GM18868 (cell line): ENCODE measurements around the gene EIF3A.
"Not testable (repeated sequence)": the region's sequence is repeated elsewhere in the genome, so short reads cannot be mapped to it uniquely, and the experiment has no call there.

Experiments used
- ATAC-seq: cut with Tn5 transposase; IDR thresholded peaks from one replicate; pipeline ENCODE4 v1.9.1; 2021; ENCODE audit warnings: mild to moderate bottlenecking, moderate library complexity; ENCODE audit not compliant: unreplicated experiment

EIF3A gene

DNA sequence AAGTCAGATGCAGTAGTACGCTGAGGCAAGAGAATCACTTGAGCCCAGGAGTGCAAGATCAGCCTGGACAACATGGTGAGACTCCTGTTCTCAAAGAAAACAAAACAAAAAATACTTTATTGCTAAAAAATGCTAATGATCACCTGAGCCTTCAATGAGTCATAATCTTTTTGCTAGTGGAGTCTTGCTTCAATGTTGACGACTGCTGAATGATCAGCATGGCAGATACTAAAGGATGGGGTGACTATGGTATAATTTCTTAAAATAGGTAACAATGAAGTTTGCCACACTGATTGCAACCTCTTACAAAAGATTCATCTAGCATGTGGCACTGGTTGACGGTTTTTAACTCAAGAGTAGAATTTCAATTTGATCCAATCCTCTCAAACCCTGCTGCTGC is 28.8 kb downstream of the EIF3A start:
- ATAC-seq, result no peak

DNA sequence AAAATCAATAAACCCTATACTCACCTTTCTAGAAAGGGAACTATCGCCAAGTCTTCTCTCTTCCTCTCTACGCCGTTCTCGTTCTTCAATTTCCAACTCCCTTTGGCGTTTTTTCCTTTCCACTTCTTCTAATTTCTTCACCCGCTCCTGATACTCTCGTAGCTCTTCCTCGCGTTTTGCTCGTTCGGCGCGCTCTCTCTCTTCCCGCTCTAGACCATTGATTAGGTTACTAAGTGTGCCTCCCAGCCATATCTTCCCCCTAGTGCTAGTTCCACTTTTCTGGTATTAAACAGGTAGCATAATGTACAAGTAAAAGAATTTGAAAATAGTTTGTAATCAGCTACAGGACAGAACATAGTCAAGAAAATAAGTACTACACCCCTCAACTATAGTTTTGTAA is 30.8 kb downstream of the EIF3A start:
- ATAC-seq, result no peak

- ATAC-seq, result no peak
Observed at GRCh38 chr10:119049361-119049760, 31.3 kb downstream of the EIF3A start.

DNA sequence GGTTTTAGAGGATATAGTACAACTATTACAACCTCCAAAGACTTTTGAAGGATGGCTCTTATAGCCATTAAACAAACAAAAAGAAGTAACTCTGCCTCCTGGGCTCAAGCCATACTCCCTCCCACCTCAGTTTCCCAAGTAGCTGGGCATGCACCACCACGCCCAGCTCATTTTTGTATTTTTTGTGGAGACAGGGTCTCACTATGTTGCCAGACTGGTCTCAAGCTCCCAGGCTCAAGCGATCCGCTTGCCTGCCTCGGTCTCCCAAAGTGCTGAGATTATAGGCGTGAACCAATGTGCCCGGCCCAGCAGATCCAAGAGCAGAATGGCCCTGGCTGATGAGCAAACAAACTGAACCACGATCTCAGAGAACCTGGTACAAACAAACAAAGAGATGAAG is 35.1 kb downstream of the EIF3A start:
- ATAC-seq, result no peak

- ATAC-seq, result no peak
Observed at GRCh38 chr10:119042169-119042568, 38.4 kb downstream of the EIF3A start.

- ATAC-seq, result no peak
Observed at GRCh38 chr10:119041326-119041725, 39.3 kb downstream of the EIF3A start.

- no peak for ATAC-seq
Observed at GRCh38 chr10:119039161-119039560, 41.5 kb downstream of the EIF3A start.

DNA sequence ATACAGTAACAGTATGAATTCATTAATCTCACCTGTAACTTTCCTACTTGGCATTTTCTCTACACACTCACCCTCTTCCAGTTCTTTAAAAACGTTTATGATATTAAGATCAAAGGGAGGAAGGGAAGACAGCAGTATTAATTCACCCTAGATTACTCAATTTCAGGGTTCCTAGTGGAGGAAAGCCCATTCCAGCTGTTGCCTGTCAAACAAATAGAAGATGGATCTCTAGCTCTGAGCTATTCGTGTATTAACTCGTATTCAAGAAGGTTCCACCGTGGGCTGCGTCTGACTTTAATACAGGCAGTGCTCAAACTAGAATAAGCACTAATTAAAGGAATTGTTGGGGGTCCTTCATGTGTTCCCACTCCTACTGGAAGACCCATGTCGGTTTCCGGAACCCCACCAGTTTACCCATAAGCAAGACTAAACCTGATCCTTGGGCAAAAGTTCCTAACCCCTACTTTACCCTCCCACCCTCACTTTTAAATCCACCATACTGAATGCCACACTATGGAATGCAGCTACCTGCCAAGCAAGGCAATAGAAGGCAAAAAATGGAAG is 49.0 kb downstream of the EIF3A start:
- ATAC-seq, result no peak

- ATAC-seq, result peak; percentile 67
Observed at GRCh38 chr10:119030421-119031250, 50.0 kb downstream of the EIF3A start.

- peak; percentile 17 for ATAC-seq
Observed at GRCh38 chr10:119029613-119030420, 50.8 kb downstream of the EIF3A start, which contains the start of gene NANOS1. NANOS1 (plus strand) TSS chr10:119029714; CDS start chr10:119029802, 88 bp downstream.

- peak; percentile 59 for ATAC-seq
Observed at GRCh38 chr10:119028900-119029612, 51.6 kb downstream of the EIF3A start.

DNA sequence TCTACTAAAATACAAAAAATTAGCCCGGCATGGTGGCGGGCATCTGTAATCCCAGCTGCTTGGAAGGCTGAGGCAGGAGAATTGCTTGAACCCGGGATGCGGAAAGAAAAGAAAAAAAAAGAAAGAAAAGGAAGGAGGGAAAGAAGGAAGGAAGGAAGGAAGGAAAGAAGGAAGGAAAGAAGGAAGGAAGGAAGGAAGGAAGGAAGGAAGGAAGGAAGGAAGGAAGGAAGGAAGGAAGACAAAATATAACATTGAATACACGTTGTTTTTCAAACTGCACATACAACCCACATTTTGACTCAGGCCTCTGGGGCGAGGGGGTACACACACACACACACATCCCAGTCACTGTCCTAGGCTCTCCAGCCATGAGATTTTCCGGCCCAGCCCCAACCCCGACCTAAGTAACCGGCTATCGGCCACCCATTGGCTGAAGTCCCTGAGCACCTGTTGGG is 52.1 kb downstream of the EIF3A start:
- not testable (repeated sequence) for ATAC-seq

DNA sequence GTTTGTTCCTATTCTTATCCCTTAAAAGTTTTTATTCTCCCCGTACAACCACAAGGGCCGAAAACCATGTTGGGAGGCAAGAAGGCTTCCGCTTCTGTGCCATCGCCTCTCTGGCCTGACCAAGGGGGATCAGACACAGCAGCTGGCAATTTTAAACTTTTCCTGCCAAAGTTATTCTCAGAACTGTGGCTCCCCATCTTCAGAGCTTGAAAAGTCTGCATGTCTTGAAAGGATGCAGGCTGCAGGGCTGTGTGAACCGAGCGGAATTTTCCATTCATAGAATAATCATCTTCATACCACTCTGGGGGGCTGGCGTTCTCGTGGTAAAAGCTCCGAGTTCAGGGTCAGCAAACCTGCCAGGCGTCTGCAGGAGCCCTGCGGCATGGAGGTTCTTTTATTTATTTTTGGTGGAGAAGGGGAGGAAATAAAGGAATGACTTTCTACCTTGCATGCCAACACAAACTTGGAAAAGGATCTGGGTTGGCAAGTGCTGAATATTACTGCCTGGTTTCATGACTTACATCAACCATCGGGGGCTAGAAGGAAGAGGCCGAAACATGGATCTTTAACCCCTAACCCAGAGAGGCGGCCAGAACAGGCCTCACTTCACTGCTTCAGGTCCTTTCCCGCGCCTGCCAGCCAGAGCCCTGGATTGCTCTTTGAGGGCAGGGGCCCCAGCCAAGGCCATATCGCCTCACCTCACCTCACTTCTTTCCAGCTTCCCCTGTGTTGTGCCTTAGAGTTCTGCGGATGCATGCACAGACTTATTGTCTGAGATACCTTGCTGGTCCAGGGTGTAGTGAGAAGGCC is 54.1 kb downstream of the EIF3A start:
- ATAC-seq, result no peak

- no peak for ATAC-seq
Observed at GRCh38 chr10:119025776-119026175, 54.8 kb downstream of the EIF3A start.

GRCh38 chr10:119025336-119025735 is 55.3 kb downstream of the EIF3A start:
- ATAC-seq, result no peak

GRCh38 chr10:119024882-119025281 is 55.7 kb downstream of the EIF3A start:
- no peak for ATAC-seq

- no peak for ATAC-seq
Observed at GRCh38 chr10:119023553-119023868, 57.1 kb downstream of the EIF3A start.

GRCh38 chr10:119022846-119023552 is 57.6 kb downstream of the EIF3A start:
- ATAC-seq, result no peak

GRCh38 chr10:119020627-119020946 is 60.0 kb downstream of the EIF3A start:
- no peak for ATAC-seq

DNA sequence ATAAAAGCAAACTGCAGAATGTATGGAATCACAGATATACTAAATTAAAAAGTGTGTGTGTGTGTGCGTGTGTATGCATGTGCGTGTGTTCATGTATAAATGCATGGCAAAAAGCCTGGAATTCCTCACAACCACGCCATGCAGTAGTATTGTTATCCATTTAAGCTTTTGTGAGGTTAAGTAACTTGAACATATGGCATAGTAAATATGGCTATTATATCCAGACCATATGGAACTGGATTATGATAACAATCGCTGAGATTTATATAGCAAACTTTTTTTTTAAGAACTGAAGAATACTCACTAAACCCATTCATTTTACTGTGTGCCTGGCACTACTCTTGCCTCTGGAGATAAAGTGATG is 73.4 kb downstream of the EIF3A start:
- no peak for ATAC-seq
